ENCODE data around the gene HSPA1B. TPM values are rescaled to one million over a fixed set of nuclear protein-coding genes. Genes with fewer than 3 reads are reported as not detected.
"Not testable (repeated sequence)": the region's sequence is repeated elsewhere in the genome, so short reads cannot be mapped to it uniquely, and the experiment has no call there.

Gene HSPA1B
- total and polyA plus RNA-seq, 8 donors = 35.9 to 165 (median 77.4) TPM

- no peaks in the 10 kb centered on the region for H3K36me3 ChIP-seq
- H3K27ac ChIP-seq = peak overlapping the region; percentile 89 to 100 (median 99)
- WGBS, 5 donors = 0% methylated on average over 12 to 13 of the region's 13 CpGs
- TF ChIP-seq EP300 (IDR thresholded peaks at IDR 0.05) (no peak), POLR2AphosphoS5 (IDR thresholded peaks at IDR 0.05) (peak; percentile 95 to 98 (median 97)), POLR2A (IDR thresholded peaks at IDR 0.05) (peak in 1 of 4 donors; percentile 10)
- H3K4me1 ChIP-seq = peaks cover 21 to 41% (median 34%) of the 10 kb centered on the region in 4 donors
- peak overlapping the region; percentile 53 to 63 (median 56) for H3K4me3 ChIP-seq
- DNase-seq = peak; percentile 94 to 99
- intact Hi-C loops (cut with DNase I; ENCODE audit: low total_unique reads) = no loop called here
- H3K27me3 ChIP-seq = no peaks in the 10 kb centered on the region
- H3K9me3 ChIP-seq = no peaks in the 10 kb centered on the region
Measured at GRCh38 chr6:31814677-31815024, 12.9 kb upstream of the HSPA1B start.

- Histone ChIP-seq H3K27ac (peak within 1 kb of the TSS; percentile 89 to 100 (median 99)), H3K4me1 (peaks cover 27 to 47% (median 39%) of the 10 kb centered on the region in 4 donors), H3K36me3 (no peaks in the 10 kb centered on the region), H3K27me3 (no peaks in the 10 kb centered on the region), H3K4me3 (peak within 1 kb of the TSS; percentile 53 to 63 (median 56)), H3K9me3 (no peaks in the 10 kb centered on the region)
- TF ChIP-seq EP300 (IDR thresholded peaks at IDR 0.05) (no peak), POLR2A (IDR thresholded peaks at IDR 0.05) (peak in 3 of 4 donors; percentile 78 to 99 (median 98)), POLR2AphosphoS5 (IDR thresholded peaks at IDR 0.05) (peak; percentile 100)
- TF ChIP-seq, protein P1, sequence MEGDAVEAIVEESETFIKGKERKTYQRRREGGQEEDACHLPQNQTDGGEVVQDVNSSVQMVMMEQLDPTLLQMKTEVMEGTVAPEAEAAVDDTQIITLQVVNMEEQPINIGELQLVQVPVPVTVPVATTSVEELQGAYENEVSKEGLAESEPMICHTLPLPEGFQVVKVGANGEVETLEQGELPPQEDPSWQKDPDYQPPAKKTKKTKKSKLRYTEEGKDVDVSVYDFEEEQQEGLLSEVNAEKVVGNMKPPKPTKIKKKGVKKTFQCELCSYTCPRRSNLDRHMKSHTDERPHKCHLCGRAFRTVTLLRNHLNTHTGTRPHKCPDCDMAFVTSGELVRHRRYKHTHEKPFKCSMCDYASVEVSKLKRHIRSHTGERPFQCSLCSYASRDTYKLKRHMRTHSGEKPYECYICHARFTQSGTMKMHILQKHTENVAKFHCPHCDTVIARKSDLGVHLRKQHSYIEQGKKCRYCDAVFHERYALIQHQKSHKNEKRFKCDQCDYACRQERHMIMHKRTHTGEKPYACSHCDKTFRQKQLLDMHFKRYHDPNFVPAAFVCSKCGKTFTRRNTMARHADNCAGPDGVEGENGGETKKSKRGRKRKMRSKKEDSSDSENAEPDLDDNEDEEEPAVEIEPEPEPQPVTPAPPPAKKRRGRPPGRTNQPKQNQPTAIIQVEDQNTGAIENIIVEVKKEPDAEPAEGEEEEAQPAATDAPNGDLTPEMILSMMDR (IDR thresholded peaks at IDR 0.05) = no peak
- 0 to 2% (median 1%) methylated on average over 31 to 56 of the region's 56 CpGs for WGBS, 5 donors
- intact Hi-C loops (cut with DNase I; ENCODE audit: low total_unique reads) = no loop called here
- DNase-seq = peak; percentile 95 to 97
Measured at GRCh38 chr6:31815025-31815838, 12.3 kb upstream of the HSPA1B start, which contains the start of the genes HSPA1A and HSPA1L. Gene HSPA1A (plus strand): TSS chr6:31815543. CDS start chr6:31815757, 214 bp downstream. Gene HSPA1L (minus strand): TSS chr6:31815283. CDS start chr6:31811972, 3,311 bp downstream.

- intact Hi-C loops (cut with DNase I; ENCODE audit: low total_unique reads); H3K27me3 ChIP-seq; H3K9me3 ChIP-seq; H3K36me3 ChIP-seq; DNase-seq: not testable (repeated sequence)
- Histone ChIP-seq H3K27ac (peak overlapping the region; percentile 79 to 99 (median 98)), H3K4me1 (peaks cover 36 to 62% (median 53%) of the 10 kb centered on the region in 4 donors), H3K4me3 (peak overlapping the region; percentile 47 to 60 (median 51))
- 19 to 36% (median 27%) methylated on average over 13 to 18 of the region's 37 CpGs for WGBS, 5 donors
Measured at GRCh38 chr6:31817133-31817928, 10.2 kb upstream of the HSPA1B start.

GRCh38 chr6:31817929-31818511 is 9.5 kb upstream of the HSPA1B start:
- H3K27me3 ChIP-seq; intact Hi-C loops (cut with DNase I; ENCODE audit: low total_unique reads); DNase-seq; H3K36me3 ChIP-seq; H3K9me3 ChIP-seq: not testable (repeated sequence)
- H3K27ac ChIP-seq = peak overlapping the region; percentile 89 to 99 (median 98)
- H3K4me3 ChIP-seq = peak overlapping the region; percentile 47 to 60 (median 51)
- peaks cover 40 to 69% (median 58%) of the 10 kb centered on the region in 4 donors for H3K4me1 ChIP-seq
- 27 to 52% (median 35%) methylated on average over 8 of the region's 8 CpGs for WGBS, 5 donors

GRCh38 chr6:31819871-31820299 is 7.7 kb upstream of the HSPA1B start:
- TF ChIP-seq POLR2A (IDR thresholded peaks at IDR 0.05) = no peak
- TF ChIP-seq, protein P1 (IDR thresholded peaks at IDR 0.05) = no peak
- TF ChIP-seq POLR2AphosphoS5 (IDR thresholded peaks at IDR 0.05) = no peak
- no peak for TF ChIP-seq EP300 (IDR thresholded peaks at IDR 0.05)
- DNase-seq = peak in 1 of 2 donors; percentile 46
- Histone ChIP-seq H3K27ac (peak overlapping the region; percentile 77 to 99 (median 98)), H3K9me3 (no peaks in the 10 kb centered on the region), H3K27me3 (no peaks in the 10 kb centered on the region), H3K36me3 (no peaks in the 10 kb centered on the region), H3K4me1 (peaks cover 48 to 72% (median 65%) of the 10 kb centered on the region in 4 donors), H3K4me3 (peak overlapping the region in 1 of 4 donors; percentile 47)
- intact Hi-C loops (cut with DNase I; ENCODE audit: low total_unique reads) = no loop called here

- H3K36me3 ChIP-seq; intact Hi-C loops (cut with DNase I; ENCODE audit: low total_unique reads); DNase-seq; H3K27me3 ChIP-seq; H3K4me3 ChIP-seq; H3K9me3 ChIP-seq: not testable (repeated sequence)
- peak overlapping the region; percentile 77 to 99 (median 98) for H3K27ac ChIP-seq
- 77 to 85% (median 84%) methylated on average over 9 to 10 of the region's 10 CpGs for WGBS, 5 donors
- peaks cover 49 to 74% (median 68%) of the 10 kb centered on the region in 4 donors for H3K4me1 ChIP-seq
Measured at GRCh38 chr6:31820399-31820798, 7.1 kb upstream of the HSPA1B start.
